Measurements from ENCODE around the gene SAE1. TPM values are rescaled to one million over a fixed set of nuclear protein-coding genes. Genes with fewer than 3 reads are reported as not detected.

The SAE1 gene
- total RNA-seq, 2 donors from 2014 or later: 43.7 to 48.7 TPM

DNA sequence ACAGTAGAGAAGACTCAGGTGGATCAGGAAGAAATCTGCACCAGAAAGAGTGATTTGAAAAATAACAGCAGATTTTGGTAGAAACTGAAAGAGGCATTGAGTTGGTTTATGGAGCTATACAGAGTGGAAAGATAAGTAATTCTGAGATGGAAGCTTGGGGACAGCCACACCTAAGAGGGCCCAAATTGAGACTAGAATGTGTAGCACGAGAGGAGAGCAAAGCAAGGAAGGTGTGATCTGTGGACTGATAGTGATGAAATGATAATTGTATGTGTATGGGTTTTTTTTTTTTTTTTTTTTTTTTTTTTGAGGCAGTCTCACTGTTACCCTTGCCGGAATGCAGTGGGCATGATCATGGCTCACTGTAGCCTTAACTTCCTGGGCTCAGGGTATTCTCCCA lies 16.3 kb downstream of the SAE1 start:
- peaks cover 57% of the 10 kb centered on the region for H3K36me3 ChIP-seq
- H3K27ac ChIP-seq: no peak overlapping the region
- TF ChIP-seq CTCF (IDR thresholded peaks at IDR 0.05): no peak
- no peak overlapping the region for H3K4me3 ChIP-seq
- no peaks in the 10 kb centered on the region for H3K9me3 ChIP-seq
- DNase-seq (ENCODE audit: low spot score): no peak
- no peaks in the 10 kb centered on the region for H3K4me1 ChIP-seq
- H3K27me3 ChIP-seq: no peaks in the 10 kb centered on the region

- no peak overlapping the region for H3K4me3 ChIP-seq
- peaks cover 0 to 4% of the 10 kb centered on the region in 2 donors for H3K4me1 ChIP-seq
- peaks cover 52% of the 10 kb centered on the region for H3K36me3 ChIP-seq
- DNase-seq (ENCODE audit: low spot score): no peak
- H3K27me3 ChIP-seq: no peaks in the 10 kb centered on the region
- no peak for TF ChIP-seq CTCF (IDR thresholded peaks at IDR 0.05)
- no peaks in the 10 kb centered on the region for H3K9me3 ChIP-seq
- H3K27ac ChIP-seq: no peak overlapping the region
Observed at GRCh38 chr19:47151627-47152026, 21.0 kb downstream of the SAE1 start.

GRCh38 chr19:47152205-47152604 lies 21.6 kb downstream of the SAE1 start:
- Histone ChIP-seq H3K27me3 (no peaks in the 10 kb centered on the region), H3K9me3 (no peaks in the 10 kb centered on the region), H3K27ac (no peak overlapping the region), H3K4me3 (no peak overlapping the region), H3K4me1 (peaks cover 0 to 10% of the 10 kb centered on the region in 2 donors), H3K36me3 (peaks cover 49% of the 10 kb centered on the region)
- no peak for TF ChIP-seq CTCF (IDR thresholded peaks at IDR 0.05)
- DNase-seq (ENCODE audit: low spot score): no peak

GRCh38 chr19:47152632-47153031 lies 22.0 kb downstream of the SAE1 start:
- no peak for TF ChIP-seq CTCF (IDR thresholded peaks at IDR 0.05)
- Histone ChIP-seq H3K4me3 (no peak overlapping the region), H3K27me3 (no peaks in the 10 kb centered on the region), H3K9me3 (no peaks in the 10 kb centered on the region), H3K27ac (no peak overlapping the region), H3K36me3 (peaks cover 46% of the 10 kb centered on the region), H3K4me1 (peaks cover 0 to 15% of the 10 kb centered on the region in 2 donors)
- no peak for DNase-seq (ENCODE audit: low spot score)

DNA sequence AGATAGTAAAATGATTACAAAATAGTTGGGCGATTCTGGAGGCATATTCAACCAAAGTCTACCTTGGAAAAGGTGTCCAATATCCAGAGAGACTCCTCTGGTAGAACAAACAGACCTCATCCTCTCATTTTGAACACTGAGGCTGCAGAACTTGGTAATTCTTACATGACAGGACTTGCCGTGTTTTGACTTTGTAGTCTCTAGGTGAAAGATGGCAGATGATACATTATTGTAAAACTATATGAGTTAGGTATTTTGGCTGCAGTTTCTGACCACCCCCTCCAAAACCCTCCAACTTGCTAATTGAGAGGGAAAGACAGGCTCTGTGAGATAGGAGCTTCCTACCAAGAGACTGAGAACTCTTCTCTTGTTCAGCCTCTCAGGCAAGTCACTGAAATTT lies 22.6 kb downstream of the SAE1 start:
- Histone ChIP-seq H3K27ac (no peak overlapping the region), H3K4me3 (no peak overlapping the region), H3K27me3 (no peaks in the 10 kb centered on the region), H3K36me3 (peaks cover 46% of the 10 kb centered on the region), H3K4me1 (peaks cover 0 to 21% of the 10 kb centered on the region in 2 donors), H3K9me3 (no peaks in the 10 kb centered on the region)
- no peak for DNase-seq (ENCODE audit: low spot score)
- TF ChIP-seq CTCF (IDR thresholded peaks at IDR 0.05): no peak

- no peak for TF ChIP-seq CTCF (IDR thresholded peaks at IDR 0.05)
- peaks cover 0 to 30% of the 10 kb centered on the region in 2 donors for H3K4me1 ChIP-seq
- DNase-seq (ENCODE audit: low spot score): no peak
- H3K27me3 ChIP-seq: no peaks in the 10 kb centered on the region
- H3K4me3 ChIP-seq: no peak overlapping the region
- H3K9me3 ChIP-seq: no peaks in the 10 kb centered on the region
- H3K27ac ChIP-seq: peak overlapping the region in 1 of 2 donors; percentile 11
- H3K36me3 ChIP-seq: peaks cover 44% of the 10 kb centered on the region
Observed at GRCh38 chr19:47155148-47155547, 24.5 kb downstream of the SAE1 start.

Data from right atrium auricular region (tissue), 2 donors.